Measurements from ENCODE around the gene NCOA7. TPM values are rescaled to one million over a fixed set of nuclear protein-coding genes. Genes with fewer than 3 reads are reported as not detected.

NCOA7 gene
- total RNA-seq, 1 experiment from 2014 or later = 14.4 TPM

DNA sequence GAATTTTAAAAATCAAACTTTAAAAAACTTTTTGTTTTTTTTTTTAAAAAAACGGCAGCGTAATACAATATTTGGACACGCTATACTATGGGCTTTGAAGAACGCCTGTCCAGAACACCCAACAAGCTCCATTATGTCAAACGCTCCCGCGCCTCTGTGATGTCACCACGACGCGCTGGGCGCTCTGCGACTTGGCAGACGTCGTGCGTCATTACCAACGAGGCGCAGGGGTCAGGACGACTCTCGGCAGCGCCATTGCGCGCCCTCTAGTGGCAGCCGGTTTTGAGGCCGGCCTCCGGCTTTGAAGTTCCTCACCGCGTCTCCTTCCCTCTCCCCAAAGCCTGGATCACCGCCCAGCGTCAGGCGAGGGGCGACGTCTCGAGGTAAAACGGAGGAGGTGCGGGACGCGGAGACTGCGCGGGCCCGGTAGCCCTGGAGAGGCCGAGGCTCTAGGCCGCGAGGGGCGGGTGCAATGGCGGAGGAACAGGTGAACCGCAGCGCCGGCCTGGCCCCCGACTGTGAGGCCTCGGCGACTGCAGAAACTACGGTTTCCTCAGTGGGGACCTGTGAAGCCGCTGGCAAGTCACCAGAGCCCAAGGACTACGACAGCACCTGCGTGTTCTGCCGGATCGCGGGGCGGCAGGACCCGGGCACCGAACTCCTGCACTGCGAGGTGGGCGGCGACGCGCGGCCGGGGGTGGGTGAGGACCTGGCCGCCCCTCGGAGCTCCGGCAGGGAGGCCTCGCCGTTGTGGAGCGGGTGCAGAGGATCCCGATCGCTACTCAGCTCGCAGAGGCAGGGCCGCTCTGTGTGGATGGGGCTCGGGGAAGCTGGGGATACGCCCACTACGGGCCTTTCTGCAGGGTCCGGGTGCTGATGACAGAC lies 166.0 kb downstream of the NCOA7 start, which contains the start of gene HINT3 (continued):
- TF ChIP-seq, protein P1, sequence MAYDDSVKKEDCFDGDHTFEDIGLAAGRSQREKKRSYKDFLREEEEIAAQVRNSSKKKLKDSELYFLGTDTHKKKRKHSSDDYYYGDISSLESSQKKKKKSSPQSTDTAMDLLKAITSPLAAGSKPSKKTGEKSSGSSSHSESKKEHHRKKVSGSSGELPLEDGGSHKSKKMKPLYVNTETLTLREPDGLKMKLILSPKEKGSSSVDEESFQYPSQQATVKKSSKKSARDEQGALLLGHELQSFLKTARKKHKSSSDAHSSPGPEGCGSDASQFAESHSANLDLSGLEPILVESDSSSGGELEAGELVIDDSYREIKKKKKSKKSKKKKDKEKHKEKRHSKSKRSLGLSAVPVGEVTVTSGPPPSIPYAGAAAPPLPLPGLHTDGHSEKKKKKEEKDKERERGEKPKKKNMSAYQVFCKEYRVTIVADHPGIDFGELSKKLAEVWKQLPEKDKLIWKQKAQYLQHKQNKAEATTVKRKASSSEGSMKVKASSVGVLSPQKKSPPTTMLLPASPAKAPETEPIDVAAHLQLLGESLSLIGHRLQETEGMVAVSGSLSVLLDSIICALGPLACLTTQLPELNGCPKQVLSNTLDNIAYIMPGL (CRISPR knock-in tag; IDR thresholded peaks at IDR 0.05) = peak; percentile 100
- TF ChIP-seq RORB (CRISPR knock-in tag; IDR thresholded peaks at IDR 0.05) = no peak
- no peak for TF ChIP-seq IRF2 (CRISPR knock-in tag; IDR thresholded peaks at IDR 0.05; ENCODE audit: borderline replicate concordance, low read depth)
- no peak for TF ChIP-seq SMAD4 (CRISPR knock-in tag; IDR thresholded peaks at IDR 0.05)
- no peak for TF ChIP-seq NR2C2 (CRISPR knock-in tag; IDR thresholded peaks at IDR 0.05)
- TF ChIP-seq PRRX2 (CRISPR knock-in tag; IDR thresholded peaks at IDR 0.05) = no peak
- TF ChIP-seq MAX (CRISPR knock-in tag; IDR thresholded peaks at IDR 0.05) = peak; percentile 78
- TF ChIP-seq ZNF416 (CRISPR knock-in tag; IDR thresholded peaks at IDR 0.05) = no peak
- peak; percentile 59; the same call in 1 of the 2 replicates for TF ChIP-seq ZNF232 (CRISPR knock-in tag; IDR thresholded peaks at IDR 0.05)
- TF ChIP-seq, protein P2, sequence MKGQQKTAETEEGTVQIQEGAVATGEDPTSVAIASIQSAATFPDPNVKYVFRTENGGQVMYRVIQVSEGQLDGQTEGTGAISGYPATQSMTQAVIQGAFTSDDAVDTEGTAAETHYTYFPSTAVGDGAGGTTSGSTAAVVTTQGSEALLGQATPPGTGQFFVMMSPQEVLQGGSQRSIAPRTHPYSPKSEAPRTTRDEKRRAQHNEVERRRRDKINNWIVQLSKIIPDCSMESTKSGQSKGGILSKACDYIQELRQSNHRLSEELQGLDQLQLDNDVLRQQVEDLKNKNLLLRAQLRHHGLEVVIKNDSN (CRISPR knock-in tag; IDR thresholded peaks at IDR 0.05) = peak; percentile 43; the same call in 1 of the 2 replicates
- TF ChIP-seq E2F4 (CRISPR knock-in tag; IDR thresholded peaks at IDR 0.05; ENCODE audit: borderline replicate concordance, low read depth) = no peak
- no peak for TF ChIP-seq NR1H2 (CRISPR knock-in tag; IDR thresholded peaks at IDR 0.05)
- TF ChIP-seq OVOL2 (CRISPR knock-in tag; IDR thresholded peaks at IDR 0.05; ENCODE audit: borderline replicate concordance) = no peak
- TF ChIP-seq, protein P3, sequence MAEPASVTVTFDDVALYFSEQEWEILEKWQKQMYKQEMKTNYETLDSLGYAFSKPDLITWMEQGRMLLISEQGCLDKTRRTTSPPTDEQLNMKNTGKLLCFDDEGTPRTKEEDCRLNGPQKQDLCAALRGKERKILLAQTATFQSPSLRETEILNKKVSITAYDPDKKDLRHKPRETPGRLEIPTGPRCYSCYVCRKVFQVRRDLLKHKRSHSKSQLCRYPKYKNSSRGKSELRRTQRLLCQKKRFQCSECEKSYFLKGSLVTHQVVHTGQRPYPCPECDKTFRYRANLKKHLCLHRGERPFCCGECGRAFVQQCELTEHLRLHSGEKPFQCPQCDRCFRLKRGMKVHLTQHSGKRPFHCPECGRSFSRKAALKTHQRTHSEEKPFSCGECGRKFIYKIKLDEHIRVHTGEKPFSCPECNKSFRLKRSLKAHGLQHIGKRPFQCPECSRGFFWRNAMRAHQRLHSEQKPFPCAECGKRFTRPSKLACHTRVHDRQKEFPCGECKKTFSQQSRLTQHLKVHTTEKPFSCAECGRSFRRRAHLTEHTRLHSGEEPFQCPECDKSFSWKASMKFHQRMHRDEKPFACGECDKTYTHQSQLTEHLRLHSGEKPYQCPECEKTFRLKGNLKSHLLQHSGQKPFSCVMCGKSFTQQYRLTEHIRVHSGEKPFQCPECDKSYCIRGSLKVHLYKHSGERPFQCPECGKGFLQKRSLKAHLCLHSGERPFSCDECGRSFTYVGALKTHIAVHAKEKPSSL (CRISPR knock-in tag; conservative IDR thresholded peaks at IDR 0.05) = no peak
- TF ChIP-seq FOXK1 (CRISPR knock-in tag; IDR thresholded peaks at IDR 0.05) = peak; percentile 95
- TF ChIP-seq RELA (CRISPR knock-in tag; IDR thresholded peaks at IDR 0.05; ENCODE audit: borderline replicate concordance) = 0 out of 2 replicates have a peak, but pooled peaks have one; percentile 65
- no peak; the same call in 1 of the 2 replicates for TF ChIP-seq PREB (CRISPR knock-in tag; IDR thresholded peaks at IDR 0.05; ENCODE audit: borderline replicate concordance)
- TF ChIP-seq, protein P4, sequence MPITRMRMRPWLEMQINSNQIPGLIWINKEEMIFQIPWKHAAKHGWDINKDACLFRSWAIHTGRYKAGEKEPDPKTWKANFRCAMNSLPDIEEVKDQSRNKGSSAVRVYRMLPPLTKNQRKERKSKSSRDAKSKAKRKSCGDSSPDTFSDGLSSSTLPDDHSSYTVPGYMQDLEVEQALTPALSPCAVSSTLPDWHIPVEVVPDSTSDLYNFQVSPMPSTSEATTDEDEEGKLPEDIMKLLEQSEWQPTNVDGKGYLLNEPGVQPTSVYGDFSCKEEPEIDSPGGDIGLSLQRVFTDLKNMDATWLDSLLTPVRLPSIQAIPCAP (CRISPR knock-in tag; IDR thresholded peaks at IDR 0.05) = no peak
- no peak for TF ChIP-seq NR3C1 (CRISPR knock-in tag; conservative IDR thresholded peaks at IDR 0.05; ENCODE audit: low read depth)
- peak; percentile 99 for TF ChIP-seq ZBTB21 (CRISPR knock-in tag; IDR thresholded peaks at IDR 0.05; ENCODE audit: borderline replicate concordance)
- TF ChIP-seq ZNF263 (CRISPR knock-in tag; IDR thresholded peaks at IDR 0.05; ENCODE audit: low read depth) = no peak; the same call in 1 of the 2 replicates
- TF ChIP-seq ZNF138 (CRISPR knock-in tag; conservative IDR thresholded peaks at IDR 0.05) = no peak; the same call in 1 of the 2 replicates
- TF ChIP-seq, protein P5, sequence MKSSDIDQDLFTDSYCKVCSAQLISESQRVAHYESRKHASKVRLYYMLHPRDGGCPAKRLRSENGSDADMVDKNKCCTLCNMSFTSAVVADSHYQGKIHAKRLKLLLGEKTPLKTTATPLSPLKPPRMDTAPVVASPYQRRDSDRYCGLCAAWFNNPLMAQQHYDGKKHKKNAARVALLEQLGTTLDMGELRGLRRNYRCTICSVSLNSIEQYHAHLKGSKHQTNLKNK (CRISPR knock-in tag; IDR thresholded peaks at IDR 0.05) = no peak
- TF ChIP-seq, protein P6, sequence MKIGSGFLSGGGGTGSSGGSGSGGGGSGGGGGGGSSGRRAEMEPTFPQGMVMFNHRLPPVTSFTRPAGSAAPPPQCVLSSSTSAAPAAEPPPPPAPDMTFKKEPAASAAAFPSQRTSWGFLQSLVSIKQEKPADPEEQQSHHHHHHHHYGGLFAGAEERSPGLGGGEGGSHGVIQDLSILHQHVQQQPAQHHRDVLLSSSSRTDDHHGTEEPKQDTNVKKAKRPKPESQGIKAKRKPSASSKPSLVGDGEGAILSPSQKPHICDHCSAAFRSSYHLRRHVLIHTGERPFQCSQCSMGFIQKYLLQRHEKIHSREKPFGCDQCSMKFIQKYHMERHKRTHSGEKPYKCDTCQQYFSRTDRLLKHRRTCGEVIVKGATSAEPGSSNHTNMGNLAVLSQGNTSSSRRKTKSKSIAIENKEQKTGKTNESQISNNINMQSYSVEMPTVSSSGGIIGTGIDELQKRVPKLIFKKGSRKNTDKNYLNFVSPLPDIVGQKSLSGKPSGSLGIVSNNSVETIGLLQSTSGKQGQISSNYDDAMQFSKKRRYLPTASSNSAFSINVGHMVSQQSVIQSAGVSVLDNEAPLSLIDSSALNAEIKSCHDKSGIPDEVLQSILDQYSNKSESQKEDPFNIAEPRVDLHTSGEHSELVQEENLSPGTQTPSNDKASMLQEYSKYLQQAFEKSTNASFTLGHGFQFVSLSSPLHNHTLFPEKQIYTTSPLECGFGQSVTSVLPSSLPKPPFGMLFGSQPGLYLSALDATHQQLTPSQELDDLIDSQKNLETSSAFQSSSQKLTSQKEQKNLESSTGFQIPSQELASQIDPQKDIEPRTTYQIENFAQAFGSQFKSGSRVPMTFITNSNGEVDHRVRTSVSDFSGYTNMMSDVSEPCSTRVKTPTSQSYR (CRISPR knock-in tag; IDR thresholded peaks at IDR 0.05) = no peak
- TF ChIP-seq TCF7 (CRISPR knock-in tag; IDR thresholded peaks at IDR 0.05; ENCODE audit: low read depth) = no peak
- TF ChIP-seq NFE2L1 (CRISPR knock-in tag; IDR thresholded peaks at IDR 0.05) = no peak
- no peak for TF ChIP-seq ESRRA (CRISPR knock-in tag; IDR thresholded peaks at IDR 0.05; ENCODE audit: borderline replicate concordance)
- TF ChIP-seq GTF2I (CRISPR knock-in tag; conservative IDR thresholded peaks at IDR 0.05) = no peak
